SK-N-DZ (cell line): ENCODE results near the gene WWP2.
"Not testable (repeated sequence)": the region's sequence is repeated elsewhere in the genome, so short reads cannot be mapped to it uniquely, and the experiment has no call there.

Source experiments
- DNase-seq: peaks from one replicate; pipeline ENCODE4 v3.0.0-alpha.2; 2015; ENCODE audit warnings: low spot score

Gene WWP2

DNA sequence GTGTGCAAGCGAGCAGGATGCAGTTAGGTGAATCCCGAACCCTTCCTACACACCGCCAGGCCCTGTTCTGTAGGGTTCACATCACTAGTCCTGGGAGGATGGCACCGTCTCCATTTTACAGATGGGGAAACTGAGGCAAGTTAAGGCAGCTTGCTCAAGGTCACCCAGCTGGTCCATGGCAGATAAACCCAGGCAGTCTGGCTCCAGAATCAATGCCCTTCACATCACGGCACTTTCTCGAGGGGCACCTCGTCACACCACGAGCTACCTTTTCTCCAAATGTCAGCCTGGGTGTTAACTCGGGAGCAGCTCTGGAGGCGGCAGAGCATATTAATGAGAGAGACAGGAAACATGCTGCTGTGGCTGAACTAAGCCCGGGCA lies 16.9 kb upstream of the WWP2 start:
- no peak for DNase-seq

GRCh38 chr16:69745959-69746358 lies 16.2 kb upstream of the WWP2 start:
- DNase-seq = no peak

GRCh38 chr16:69747115-69747514 lies 15.0 kb upstream of the WWP2 start:
- no peak for DNase-seq

- DNase-seq = no peak
Measured at GRCh38 chr16:69748694-69749345, 13.3 kb upstream of the WWP2 start.

DNA sequence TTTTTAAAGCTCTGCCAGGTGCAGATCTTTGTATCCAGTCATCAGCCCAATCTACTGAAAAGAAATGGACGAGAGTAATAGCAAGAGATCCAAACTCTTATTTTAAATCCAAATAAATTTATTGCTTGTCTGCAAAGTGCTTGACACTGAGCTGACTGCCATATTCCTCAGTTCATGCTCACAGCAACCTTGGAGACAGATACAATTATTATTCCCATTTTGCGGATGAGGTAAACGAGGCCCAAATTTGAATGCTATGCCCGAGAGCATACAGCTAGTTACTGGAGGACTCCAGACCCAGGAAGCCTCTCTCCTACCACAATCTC lies 8.0 kb upstream of the WWP2 start:
- no peak for DNase-seq

DNA sequence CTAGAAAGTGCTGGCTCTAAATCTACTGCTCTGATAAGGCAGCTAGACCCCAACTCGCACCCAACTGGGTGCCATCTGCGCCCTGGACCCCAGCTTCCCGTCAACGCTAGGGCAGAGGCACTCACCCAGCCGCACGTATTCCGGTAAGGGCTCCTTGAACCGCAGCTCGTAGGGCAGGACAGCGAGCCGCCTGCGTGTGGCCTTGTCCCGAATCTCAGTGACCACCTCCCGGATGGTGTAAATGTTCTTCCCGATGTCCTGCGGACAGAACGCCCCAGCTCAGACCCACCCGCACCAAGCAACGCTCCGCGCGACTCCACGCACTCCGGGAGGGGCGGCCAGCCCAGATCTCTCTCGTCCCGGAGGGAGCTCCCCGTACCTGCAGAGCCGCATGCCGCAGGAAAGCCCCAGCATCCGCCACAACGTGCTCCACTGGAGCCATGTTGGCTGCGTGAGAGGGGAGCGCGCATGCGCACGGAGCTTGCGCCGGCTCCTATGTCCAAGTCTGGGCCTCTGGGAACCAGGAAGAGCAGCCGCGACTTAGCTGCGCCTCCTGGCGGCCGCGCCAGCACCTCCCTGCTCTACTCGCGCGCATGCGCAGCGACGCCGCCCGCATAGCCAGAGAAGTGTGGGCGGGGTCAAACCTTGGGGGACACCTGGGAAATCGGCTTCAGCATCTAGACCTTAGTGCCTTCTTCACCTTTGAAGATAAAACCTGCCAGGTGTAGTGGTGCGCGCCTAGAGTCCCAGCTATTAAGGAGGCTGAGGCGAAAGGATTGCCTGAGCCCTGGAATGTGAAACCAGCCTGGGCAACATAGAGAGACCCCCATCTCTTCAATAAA lies 7.4 kb upstream of the WWP2 start, which contains the start of gene NOB1:
TSS of gene NOB1 (minus strand) at position 458 of the 842 bp plus-strand sequence. CDS start at position 442, 16 bp downstream.
- peak; percentile 96 for DNase-seq

GRCh38 chr16:69756705-69757104 lies 5.4 kb upstream of the WWP2 start:
- no peak for DNase-seq

- DNase-seq = not testable (repeated sequence)
Measured at GRCh38 chr16:69757375-69757774, 4.8 kb upstream of the WWP2 start.

GRCh38 chr16:69762814-69763598 lies 874 bp downstream of the WWP2 start:
- no peak for DNase-seq

DNA sequence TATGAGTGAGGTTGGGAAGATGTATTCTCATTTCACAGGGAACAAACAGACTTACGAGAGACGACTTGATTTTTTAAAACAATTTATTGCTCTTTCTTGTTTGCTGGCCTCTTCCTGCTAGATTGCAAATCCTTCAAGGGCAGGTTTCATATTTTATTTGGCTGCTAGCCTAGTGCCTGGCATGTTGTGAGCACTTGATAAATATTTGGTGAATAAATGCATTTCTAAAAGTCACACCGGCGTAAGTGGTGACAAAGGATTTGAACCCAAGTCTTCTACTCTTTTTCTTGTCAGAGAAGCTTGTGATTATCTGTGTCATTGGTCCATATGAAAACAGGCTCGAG lies 1.4 kb downstream of the WWP2 start:
- no peak for DNase-seq

- no peak for DNase-seq
Measured at GRCh38 chr16:69767459-69768229, 5.5 kb downstream of the WWP2 start.

- DNase-seq = no peak
Measured at GRCh38 chr16:69768666-69769065, 6.5 kb downstream of the WWP2 start.

- no peak for DNase-seq
Measured at GRCh38 chr16:69769404-69769803, 7.3 kb downstream of the WWP2 start.

DNA sequence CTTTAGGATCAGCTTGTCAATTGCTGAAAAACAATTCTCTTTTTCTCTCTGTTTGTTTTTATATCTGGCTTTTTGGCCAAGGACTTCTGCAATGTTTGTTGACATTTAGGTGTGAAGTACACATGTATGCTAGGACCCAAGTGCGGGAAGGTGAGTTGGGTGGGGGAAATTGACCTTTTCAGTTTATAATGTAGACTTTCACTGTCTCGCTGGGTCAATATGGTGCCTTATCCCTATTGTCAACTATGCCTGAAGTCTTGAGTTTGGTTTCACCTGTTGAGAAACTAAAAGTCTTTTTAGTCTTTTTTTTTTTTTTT lies 9.5 kb downstream of the WWP2 start:
- no peak for DNase-seq

- DNase-seq = no peak
Measured at GRCh38 chr16:69773260-69773947, 11.3 kb downstream of the WWP2 start.

DNA sequence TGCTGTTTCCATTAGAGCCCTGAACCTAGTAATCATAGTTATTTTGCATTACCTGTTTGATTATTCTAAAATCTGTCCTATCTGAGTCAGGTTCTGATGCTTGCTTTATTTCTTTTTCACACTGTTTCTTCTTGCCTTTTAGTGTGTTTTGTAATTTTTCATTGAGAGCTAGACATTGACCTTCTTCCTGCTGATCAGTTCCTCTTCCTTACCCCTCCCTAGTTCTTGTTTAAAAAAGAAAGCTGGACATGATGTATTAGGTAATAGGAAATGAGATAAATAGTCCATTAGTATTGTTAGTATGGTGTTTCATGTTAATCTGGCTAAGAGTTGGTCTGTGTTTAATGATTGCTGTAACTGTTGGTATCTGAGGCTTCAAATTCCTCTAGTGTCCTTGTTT lies 13.4 kb downstream of the WWP2 start:
- DNase-seq = no peak

DNA sequence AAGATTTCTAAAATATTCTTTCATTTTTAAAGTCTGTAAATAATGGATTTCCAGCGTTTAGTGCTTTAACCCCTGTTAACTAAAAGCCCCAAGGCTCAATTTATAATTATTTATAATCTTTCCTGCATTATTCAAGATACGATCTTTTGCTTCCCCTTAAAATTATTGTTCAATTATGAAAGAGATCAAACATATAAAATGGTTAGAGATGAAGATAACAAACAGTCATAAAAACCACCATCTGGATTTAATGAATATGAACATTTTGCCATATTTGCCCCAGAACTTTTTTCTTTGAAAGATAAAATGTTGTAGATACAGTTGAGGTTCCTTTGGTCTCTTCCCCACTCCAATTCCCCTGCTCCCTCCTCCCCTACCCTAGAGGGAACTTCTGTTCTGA lies 17.6 kb downstream of the WWP2 start:
- no peak for DNase-seq

DNA sequence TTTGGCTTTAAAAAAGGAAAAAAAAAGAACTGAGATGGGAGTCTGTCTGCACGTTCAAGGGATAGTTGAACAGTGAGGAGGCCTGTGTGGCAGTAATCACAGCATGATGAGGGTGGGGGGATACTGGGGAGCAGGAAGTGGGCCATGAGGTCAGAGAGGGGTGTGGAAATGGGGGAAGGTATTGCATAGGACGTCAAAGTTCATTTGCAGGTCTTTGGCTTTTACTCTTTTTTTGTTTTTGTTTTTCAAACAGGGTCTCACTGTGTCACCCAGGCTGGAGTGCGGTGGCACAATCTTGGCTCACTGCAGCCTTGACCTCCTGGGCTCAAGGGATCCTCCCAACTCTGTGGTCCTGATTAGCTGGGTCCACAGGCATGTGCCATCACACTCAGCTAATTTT lies 19.0 kb downstream of the WWP2 start:
- DNase-seq = no peak

GRCh38 chr16:69784586-69784985 lies 22.5 kb downstream of the WWP2 start:
- no peak for DNase-seq

DNA sequence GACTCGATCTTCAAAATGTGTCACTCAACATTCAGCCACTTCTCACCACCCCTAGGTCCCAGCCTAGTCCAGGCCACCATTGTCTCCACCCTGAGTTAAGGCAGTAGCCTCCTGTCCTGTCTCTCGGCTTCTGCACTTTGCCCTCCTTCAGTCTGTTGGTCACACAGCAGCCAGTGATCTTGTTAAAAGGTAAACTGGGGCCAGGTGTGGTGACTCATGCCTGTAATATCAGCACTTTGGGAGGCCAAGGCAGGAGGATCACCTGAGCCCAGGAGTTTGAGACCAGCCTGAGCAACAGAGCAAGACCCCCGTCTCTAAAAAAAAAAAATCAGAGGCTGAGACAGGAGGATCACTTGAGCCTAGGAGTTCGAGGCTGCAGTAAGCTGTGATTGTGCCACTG lies 25.8 kb downstream of the WWP2 start:
- no peak for DNase-seq

DNA sequence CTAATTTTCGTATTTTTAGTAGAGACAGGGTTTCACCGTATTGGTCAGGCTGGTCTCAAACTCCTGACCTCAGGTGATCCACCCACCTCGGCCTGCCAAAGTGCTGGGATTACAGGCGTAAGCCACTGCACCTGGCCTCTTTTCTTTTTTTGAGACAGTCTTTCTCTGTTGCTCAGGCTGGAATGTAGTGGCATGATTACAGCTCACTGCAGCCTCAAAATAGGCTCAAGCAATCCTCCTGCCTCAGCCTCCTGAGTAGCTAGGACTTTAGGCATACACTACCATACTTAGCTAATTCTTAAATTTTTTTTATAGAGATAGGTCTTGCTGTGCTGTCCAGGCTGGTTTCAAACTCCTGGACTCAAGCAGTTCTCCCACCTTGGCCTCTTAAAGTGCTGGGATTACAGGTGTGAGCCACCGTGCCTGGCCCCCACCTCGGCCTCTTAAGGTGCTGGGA lies 29.3 kb downstream of the WWP2 start:
- not testable (repeated sequence) for DNase-seq
